HepG2 (cell line): ENCODE measurements around the gene BAHCC1. TPM values are rescaled to one million over a fixed set of nuclear protein-coding genes. Genes with fewer than 3 reads are reported as not detected.
A peak's percentile ranks its signal among the peaks of the same experiment; 100 is the strongest.

Experiments
- ASH2L ChIP-seq: fragments of 300-600, 200-600 bp; sonication (generic); IDR thresholded peaks from 2 replicates; pipeline ENCODE4 v1.7.0; 2017; ENCODE audit warnings: low read depth, mild to moderate bottlenecking, moderate library complexity, mixed read lengths, low read length; ENCODE audit not compliant: insufficient read length
- BRF2 ChIP-seq: sonication (generic); formaldehyde crosslinking; IDR thresholded peaks from 2 replicates; pipeline ENCODE4 v1.8.1; 2022; ENCODE audit warnings: mild to moderate bottlenecking, missing genetic modification reagents
- CCDC6 ChIP-seq: sonication (generic); formaldehyde crosslinking; IDR thresholded peaks from 2 replicates; pipeline ENCODE4 v1.8.1; 2022; ENCODE audit warnings: mild to moderate bottlenecking, missing genetic modification reagents, moderate library complexity
- E2F1 ChIP-seq: sonication (generic); formaldehyde crosslinking; IDR thresholded peaks from 2 replicates; pipeline ENCODE4 v1.5.0; 2020; ENCODE audit warnings: missing genetic modification reagents
- EED ChIP-seq: sonication (generic); formaldehyde crosslinking; IDR thresholded peaks from 2 replicates; pipeline ENCODE4 v1.5.0; 2020; ENCODE audit warnings: mild to moderate bottlenecking, missing genetic modification reagents
- KLF9 ChIP-seq: IDR thresholded peaks from 2 replicates; pipeline ENCODE4 v1.6.1; 2016; ENCODE audit warnings: low read depth
- MAZ ChIP-seq, 2 experiments: sonication (generic) in 1 of 2; formaldehyde crosslinking in 1 of 2; IDR thresholded peaks; 2 replicates each; pipeline versions ENCODE4 v1.5.0 to v1.6.1; 2012 to 2020; ENCODE audit warnings: low read depth in 2 of 2, mild to moderate bottlenecking in 2 of 2, borderline replicate concordance in 1 of 2, improper control_type of control experiment in 1 of 2, low read length in 1 of 2, missing genetic modification reagents in 1 of 2, moderate library complexity in 1 of 2
- NFATC3 ChIP-seq: sonication (generic); formaldehyde crosslinking; IDR thresholded peaks from 2 replicates; pipeline ENCODE4 v1.5.1; 2020; ENCODE audit warnings: mild to moderate bottlenecking, missing genetic modification reagents
- RAD21 ChIP-seq: fragments of 450-650 bp; formaldehyde crosslinking; IDR thresholded peaks from 2 replicates; pipeline ENCODE4 v1.5.0; 2020; ENCODE audit warnings: mild to moderate bottlenecking
- RCOR2 ChIP-seq: IDR thresholded peaks from 2 replicates; pipeline ENCODE4 v1.6.1; 2016; ENCODE audit warnings: missing biosample characterization, missing genetic modification reagents
- ZFY ChIP-seq: sonication (generic); formaldehyde crosslinking; IDR thresholded peaks from 2 replicates; pipeline ENCODE4 v1.4.0; 2020; ENCODE audit warnings: missing genetic modification reagents
- ZNF891 ChIP-seq: sonication (generic); formaldehyde crosslinking; IDR thresholded peaks from 2 replicates; pipeline ENCODE4 v1.5.0; 2020; ENCODE audit warnings: mild to moderate bottlenecking, missing genetic modification reagents
- polyA plus RNA-seq, 8 experiments: library from polyadenylated mRNA; depleted of rRNA in 3 of 8; stranded (reverse) in 7 of 8; unstranded in 1 of 8; fragments of >200 nt; fragmentation: Illumina TruSeq in 4 of 8; extraction: Trizol in 4 of 8; gene quantifications; 2 replicates each; pipeline versions ENCODE4 v1.2.1 to v1.2.3, GENCODE V29; 2011 to 2016; ENCODE audit warnings: low read depth in 4 of 8, missing spikeins in 1 of 8, mixed read lengths in 1 of 8; ENCODE audit not compliant: insufficient read depth in 1 of 8
- total RNA-seq, 5 experiments: library from RNA; depleted of rRNA; stranded (reverse); fragments of >200 nt; fragmentation: Illumina TruSeq; extraction: Trizol; gene quantifications; 2 replicates each; pipeline ENCODE4 v1.2.3, GENCODE V29; 2016; ENCODE audit warnings: low read depth in 1 of 5
- TF ChIP-seq, protein P1 (sequence below): sonication (generic); formaldehyde crosslinking; IDR thresholded peaks from one replicate; pipeline ENCODE4 v1.5.1; 2020; ENCODE audit warnings: mild to moderate bottlenecking, missing genetic modification reagents; ENCODE audit errors: not compliant biosample characterization
- TF ChIP-seq, protein P2 (sequence below): sonication (generic); formaldehyde crosslinking; IDR thresholded peaks from 2 replicates; pipeline ENCODE4 v1.4.0; 2020; ENCODE audit warnings: missing genetic modification reagents

Gene BAHCC1
- total and polyA plus RNA-seq, 2 of the 13 experiments (the other 11 are each of a cell fraction or from before 2014, with no cell fraction given), result 1.4 to 1.7 TPM

GRCh38 chr17:81396722-81397313 is 1.6 kb downstream of the BAHCC1 start (continued):
- peak; percentile 67 for TF ChIP-seq ASH2L
- TF ChIP-seq, protein P1, sequence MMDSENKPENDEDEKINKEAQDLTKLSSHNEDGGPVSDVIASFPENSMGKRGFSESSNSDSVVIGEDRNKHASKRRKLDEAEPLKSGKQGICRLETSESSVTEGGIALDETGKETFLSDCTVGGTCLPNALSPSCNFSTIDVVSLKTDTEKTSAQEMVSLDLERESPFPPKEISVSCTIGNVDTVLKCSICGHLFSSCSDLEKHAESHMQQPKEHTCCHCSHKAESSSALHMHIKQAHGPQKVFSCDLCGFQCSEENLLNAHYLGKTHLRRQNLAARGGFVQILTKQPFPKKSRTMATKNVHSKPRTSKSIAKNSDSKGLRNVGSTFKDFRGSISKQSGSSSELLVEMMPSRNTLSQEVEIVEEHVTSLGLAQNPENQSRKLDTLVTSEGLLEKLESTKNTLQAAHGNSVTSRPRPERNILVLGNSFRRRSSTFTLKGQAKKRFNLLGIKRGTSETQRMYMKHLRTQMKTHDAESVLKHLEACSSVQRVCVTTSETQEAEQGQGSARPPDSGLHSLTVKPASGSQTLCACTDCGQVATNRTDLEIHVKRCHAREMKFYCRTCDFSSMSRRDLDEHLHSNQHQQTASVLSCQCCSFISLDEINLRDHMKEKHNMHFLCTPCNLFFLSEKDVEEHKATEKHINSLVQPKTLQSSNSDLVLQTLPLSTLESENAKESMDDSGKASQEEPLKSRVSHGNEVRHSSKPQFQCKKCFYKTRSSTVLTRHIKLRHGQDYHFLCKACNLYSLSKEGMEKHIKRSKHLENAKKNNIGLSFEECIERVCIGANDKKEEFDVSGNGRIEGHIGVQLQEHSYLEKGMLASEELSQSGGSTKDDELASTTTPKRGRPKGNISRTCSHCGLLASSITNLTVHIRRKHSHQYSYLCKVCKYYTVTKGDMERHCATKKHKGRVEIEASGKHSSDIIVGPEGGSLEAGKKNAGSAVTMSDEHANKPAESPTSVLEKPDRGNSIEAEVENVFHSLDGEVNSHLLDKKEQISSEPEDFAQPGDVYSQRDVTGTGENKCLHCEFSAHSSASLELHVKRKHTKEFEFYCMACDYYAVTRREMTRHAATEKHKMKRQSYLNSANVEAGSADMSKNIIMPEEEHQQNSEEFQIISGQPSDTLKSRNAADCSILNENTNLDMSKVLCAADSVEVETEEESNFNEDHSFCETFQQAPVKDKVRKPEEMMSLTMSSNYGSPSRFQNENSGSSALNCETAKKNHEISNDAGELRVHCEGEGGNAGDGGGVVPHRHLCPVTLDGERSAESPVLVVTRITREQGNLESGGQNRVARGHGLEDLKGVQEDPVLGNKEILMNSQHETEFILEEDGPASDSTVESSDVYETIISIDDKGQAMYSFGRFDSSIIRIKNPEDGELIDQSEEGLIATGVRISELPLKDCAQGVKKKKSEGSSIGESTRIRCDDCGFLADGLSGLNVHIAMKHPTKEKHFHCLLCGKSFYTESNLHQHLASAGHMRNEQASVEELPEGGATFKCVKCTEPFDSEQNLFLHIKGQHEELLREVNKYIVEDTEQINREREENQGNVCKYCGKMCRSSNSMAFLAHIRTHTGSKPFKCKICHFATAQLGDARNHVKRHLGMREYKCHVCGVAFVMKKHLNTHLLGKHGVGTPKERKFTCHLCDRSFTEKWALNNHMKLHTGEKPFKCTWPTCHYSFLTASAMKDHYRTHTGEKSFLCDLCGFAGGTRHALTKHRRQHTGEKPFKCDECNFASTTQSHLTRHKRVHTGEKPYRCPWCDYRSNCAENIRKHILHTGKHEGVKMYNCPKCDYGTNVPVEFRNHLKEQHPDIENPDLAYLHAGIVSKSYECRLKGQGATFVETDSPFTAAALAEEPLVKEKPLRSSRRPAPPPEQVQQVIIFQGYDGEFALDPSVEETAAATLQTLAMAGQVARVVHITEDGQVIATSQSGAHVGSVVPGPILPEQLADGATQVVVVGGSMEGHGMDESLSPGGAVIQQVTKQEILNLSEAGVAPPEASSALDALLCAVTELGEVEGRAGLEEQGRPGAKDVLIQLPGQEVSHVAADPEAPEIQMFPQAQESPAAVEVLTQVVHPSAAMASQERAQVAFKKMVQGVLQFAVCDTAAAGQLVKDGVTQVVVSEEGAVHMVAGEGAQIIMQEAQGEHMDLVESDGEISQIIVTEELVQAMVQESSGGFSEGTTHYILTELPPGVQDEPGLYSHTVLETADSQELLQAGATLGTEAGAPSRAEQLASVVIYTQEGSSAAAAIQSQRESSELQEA (CRISPR knock-in tag), result peak; percentile 2
- peak; percentile 37; the same call in 1 of the 2 replicates for TF ChIP-seq EED (CRISPR knock-in tag)
- no peak for TF ChIP-seq NFATC3 (CRISPR knock-in tag)
- 0 out of 2 replicates have a peak, but pooled peaks have one; percentile 7 for TF ChIP-seq RAD21 (CRISPR knock-in tag)
- TF ChIP-seq BRF2, result 0 out of 2 replicates have a peak, but pooled peaks have one; percentile 61
- TF ChIP-seq E2F1 (CRISPR knock-in tag), result 0 out of 2 replicates have a peak, but pooled peaks have one; percentile 13
- TF ChIP-seq ZFY, result peak; percentile 78
- TF ChIP-seq RCOR2, result no peak
- TF ChIP-seq ZNF891 (CRISPR knock-in tag), result peak; percentile 29; the same call in 1 of the 2 replicates
- TF ChIP-seq, protein P2, sequence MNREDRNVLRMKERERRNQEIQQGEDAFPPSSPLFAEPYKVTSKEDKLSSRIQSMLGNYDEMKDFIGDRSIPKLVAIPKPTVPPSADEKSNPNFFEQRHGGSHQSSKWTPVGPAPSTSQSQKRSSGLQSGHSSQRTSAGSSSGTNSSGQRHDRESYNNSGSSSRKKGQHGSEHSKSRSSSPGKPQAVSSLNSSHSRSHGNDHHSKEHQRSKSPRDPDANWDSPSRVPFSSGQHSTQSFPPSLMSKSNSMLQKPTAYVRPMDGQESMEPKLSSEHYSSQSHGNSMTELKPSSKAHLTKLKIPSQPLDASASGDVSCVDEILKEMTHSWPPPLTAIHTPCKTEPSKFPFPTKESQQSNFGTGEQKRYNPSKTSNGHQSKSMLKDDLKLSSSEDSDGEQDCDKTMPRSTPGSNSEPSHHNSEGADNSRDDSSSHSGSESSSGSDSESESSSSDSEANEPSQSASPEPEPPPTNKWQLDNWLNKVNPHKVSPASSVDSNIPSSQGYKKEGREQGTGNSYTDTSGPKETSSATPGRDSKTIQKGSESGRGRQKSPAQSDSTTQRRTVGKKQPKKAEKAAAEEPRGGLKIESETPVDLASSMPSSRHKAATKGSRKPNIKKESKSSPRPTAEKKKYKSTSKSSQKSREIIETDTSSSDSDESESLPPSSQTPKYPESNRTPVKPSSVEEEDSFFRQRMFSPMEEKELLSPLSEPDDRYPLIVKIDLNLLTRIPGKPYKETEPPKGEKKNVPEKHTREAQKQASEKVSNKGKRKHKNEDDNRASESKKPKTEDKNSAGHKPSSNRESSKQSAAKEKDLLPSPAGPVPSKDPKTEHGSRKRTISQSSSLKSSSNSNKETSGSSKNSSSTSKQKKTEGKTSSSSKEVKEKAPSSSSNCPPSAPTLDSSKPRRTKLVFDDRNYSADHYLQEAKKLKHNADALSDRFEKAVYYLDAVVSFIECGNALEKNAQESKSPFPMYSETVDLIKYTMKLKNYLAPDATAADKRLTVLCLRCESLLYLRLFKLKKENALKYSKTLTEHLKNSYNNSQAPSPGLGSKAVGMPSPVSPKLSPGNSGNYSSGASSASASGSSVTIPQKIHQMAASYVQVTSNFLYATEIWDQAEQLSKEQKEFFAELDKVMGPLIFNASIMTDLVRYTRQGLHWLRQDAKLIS, result peak; percentile 1
- TF ChIP-seq CCDC6 (CRISPR knock-in tag), result 0 out of 2 replicates have a peak, but pooled peaks have one; percentile 71
- no peak for TF ChIP-seq KLF9 (CRISPR knock-in tag)
- TF ChIP-seq MAZ (IDR thresholded peaks at IDR 0.05; ENCODE audit: borderline replicate concordance, low read depth, low read length), result no peak
- peak; percentile 37 for TF ChIP-seq MAZ (CRISPR knock-in tag; IDR thresholded peaks at IDR 0.05; ENCODE audit: low read depth)
